HG03558 (cell line): ENCODE measurements around the gene DRD2.

ENCODE experiments used
- ATAC-seq: cut with Tn5 transposase; IDR thresholded peaks from one replicate; pipeline ENCODE4 v1.9.1; 2021; ENCODE audit warnings: moderate number of reproducible peaks; ENCODE audit not compliant: unreplicated experiment; ENCODE audit errors: extremely low read depth

The DRD2 gene

DNA sequence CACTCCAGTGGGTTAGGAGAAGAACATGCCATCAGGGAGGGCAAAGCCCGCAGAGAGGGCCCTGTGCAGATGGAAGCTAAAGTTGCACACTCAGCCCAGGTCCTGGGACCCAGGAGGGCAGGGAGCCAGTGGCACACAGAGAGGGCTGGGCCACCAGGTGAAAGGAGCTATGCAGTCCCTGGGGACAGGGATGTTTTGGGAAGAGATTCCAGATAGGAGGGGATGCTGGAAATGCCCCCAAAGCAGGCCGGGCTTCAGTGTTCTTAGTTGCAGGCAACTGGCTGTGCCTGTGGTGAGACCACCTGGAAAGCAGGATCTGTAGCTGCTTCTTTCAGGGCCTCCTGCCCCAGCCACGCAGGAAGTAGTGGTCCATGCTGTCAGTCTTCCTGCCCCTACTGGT lies 68.0 kb downstream of the DRD2 start:
- ATAC-seq, result no peak

DNA sequence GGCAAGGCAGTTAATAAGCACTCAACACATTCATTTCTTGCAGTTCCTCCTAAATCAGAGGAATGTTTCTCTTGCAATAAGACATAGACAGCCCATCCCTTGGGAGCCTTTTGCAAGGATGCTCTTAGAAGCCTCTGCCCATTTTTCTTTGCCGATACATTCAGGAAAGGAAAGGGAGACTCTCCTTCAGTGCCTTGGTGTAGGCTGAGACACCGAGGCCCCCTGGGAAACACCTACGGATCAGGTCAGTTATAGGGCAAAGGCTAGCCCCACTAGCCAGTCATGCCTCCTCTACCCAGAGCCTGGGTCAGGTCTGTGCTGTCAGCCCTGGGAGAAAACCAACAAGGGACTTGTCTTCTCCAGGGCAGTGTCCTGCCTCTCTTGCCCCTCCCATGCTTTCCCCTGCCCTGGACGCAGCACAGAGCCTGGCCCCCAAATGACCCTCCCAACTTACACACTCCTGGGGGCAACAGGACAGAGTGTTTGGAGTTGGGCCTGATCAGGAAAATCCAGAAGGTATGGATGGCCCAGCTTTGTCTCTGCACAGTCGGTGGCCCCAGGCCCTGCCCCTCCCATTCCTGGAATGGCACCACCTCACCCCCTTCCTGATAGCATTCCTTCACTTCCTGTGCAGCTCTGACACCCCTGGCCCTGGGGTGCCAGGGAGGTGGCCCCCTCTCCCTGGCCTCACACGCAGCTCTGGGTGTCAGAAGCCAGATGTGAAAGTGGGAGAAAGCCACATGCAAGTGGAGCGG lies 69.3 kb downstream of the DRD2 start:
- no peak for ATAC-seq

DNA sequence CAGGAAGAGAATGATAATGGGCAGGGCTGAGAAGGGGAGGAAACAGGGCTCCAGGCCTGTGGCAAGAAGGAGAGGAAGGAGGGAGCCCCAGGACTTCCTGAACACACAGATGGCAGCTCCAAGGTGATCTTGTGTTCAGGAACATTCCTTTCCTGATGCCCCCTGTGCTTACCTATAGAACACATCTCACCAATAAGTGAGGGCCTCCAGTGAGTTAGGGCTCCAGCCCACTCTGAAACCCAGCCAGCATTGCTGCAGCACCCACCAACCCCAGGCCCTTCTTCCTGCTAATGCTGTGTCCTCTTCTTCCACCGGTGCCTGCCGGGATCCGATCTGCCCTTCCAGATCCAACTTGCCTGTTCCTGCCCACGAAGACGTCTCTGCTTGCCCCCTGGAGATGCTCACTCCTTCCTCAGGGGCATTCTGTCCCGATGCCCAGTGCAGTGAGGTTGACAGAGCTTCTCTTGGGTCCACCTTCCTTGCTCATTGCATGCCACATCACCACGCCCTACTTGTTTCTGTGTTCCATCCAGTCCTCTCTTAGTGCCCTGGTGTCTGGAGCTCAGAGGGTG lies 70.3 kb downstream of the DRD2 start:
- ATAC-seq, result no peak

DNA sequence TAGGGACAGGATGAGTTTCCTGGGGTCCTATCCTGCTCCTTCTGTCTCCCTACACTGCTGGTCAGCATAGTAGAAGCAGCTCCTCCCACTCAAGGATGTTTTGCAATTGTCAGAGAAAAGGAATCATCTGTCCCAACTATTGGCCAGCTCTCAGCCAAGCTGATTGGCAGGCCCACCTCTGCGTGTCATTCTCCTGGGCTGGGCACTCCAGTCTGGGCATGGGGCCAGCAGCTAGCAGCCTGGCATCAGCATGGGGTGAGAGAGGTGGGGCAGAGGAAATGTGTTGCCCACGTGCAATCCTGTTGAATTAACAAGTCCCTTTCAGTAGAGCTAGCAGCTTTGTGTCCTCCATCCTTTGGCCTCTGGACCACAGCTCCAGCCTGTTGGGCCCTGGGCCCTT lies 73.5 kb downstream of the DRD2 start:
- no peak for ATAC-seq

DNA sequence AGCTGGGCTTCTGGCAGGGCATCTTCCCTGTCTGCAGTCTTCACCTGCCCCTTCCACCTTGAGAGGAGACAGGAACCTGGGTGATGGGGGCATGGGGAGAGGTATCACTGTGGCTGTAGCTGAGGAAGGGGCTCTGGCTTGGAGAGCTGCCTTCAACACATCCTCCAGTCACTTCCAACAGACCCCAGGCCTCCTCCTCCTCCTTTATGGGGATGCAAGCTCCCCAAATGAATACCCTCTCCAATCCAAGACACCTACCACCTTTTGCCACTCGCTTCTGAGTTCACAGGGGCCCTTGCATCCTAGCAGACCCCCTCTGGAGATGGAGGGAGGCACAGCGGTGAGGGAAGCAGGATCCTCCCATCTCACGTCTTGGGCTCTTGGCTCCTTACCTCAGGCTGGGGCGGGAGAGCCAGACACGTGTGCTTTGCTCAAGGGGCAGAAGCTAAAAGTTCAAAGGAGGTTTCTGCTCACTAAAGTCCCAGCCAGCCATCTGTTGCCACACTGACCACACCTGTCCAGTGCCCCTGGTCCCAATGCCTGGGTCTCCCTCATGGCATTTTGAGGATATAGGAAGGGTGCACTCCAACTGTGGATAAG lies 74.5 kb downstream of the DRD2 start:
- ATAC-seq, result no peak

DNA sequence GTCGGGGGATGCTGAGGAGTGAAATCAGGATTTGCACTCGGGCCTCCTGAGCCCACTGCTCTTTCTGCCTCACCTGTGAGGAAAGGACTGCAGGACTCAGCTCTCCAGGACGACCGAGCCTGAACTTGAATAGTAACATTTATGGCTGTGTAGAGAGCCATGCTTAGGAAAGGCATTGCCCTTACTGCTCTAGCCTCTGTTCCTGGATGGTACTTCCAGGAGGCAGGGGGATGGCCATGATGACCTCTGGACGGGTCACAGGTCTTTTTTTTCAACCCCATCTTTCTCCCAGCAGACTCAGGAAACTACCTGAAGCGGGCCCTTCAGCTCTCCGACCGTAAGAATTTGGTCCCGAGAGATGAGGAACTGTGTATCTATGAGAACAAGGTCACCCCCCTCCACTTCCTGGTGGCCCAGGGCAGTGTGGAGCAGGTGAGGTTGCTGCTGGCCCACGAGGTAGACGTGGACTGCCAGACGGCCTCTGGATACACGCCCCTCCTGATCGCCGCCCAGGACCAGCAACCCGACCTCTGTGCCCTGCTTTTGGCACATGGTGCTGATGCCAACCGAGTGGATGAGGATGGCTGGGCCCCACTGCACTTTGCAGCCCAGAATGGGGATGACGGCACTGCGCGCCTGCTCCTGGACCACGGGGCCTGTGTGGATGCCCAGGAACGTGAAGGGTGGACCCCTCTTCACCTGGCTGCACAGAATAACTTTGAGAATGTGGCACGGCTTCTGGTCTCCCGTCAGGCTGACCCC lies 76.3 kb downstream of the DRD2 start:
- ATAC-seq, result no peak

DNA sequence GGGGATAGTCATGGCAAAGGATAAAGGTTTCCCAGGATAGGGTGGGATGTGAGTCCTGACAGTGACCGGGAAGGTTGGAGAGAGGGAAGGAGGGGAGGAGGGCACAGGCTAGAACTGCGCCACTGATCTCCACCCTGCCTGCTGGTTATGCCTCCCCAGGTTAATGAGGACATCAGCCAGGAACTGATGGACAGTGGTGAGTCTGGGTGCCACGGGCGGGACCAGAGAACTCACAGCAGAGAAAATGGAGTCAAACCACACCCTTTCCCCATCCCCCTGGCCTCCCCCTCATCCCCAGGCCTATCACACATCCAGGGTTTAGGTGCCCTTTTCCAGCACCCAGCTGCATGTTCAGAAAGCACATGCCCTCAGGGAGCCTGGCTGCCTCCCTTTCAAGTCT lies 77.4 kb downstream of the DRD2 start:
- ATAC-seq, result no peak

DNA sequence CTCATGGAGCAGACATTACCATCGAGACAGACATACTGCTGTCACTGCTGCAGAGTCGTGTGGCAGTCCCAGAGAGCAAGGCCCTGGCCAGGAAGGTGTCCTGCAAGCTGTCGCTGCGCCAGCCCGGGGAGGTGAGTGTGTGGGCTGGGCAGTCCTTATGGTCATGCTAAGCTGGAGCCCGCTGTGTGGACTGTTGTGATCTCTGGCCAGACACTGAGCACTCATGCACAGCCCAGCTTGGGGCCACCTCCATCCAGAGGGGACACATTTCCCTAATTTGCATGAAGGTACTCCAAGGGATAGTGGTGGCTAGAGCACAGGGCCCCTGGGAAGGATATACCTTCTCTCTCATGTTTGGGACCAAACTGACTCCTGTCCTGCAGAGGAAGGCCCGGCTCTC lies 78.0 kb downstream of the DRD2 start:
- ATAC-seq, result no peak

DNA sequence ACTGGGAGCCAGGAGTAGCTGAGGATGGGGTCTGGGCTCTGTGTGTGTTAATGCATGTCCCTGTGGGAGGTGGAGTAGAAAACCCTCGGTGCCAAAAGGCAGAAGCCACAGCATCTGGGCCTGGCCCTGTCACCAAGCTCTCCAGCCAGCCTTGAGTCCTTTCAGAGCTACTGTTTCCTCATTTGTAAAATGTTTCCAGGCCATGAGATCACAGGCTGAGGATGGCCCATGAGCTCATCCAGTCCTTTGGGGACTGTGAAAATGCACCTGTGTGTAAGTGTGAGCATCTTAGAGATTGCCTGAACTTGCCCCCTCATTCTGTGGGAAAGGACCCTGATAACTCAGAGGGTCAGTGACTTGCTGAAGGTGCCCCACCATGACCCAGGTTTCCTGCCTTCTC lies 78.5 kb downstream of the DRD2 start:
- no peak for ATAC-seq

DNA sequence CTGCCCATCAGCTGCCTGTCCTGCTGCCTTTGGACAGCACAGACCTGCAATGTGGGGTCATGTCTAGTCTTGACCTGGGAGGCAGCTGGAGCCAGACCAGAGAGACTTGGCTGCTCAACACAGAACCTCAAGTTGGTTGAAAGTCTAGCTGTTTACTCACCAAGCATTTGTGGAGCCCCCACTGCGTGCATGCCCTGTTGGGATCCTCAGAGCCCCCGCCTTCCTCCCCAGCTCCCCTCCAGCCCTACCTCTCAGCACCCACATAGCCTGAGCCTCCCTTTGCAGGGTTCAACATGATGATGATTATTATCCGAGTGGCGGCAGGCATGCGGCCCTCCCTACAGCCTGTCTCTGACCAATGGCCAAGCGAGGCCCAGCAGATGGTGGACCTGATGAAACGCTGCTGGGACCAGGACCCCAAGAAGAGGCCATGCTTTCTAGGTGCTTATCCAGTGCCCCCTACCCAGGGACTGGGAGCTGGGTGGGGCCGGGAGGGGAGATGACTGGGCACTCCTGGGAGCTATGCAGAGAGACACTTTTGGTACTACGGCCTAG lies 79.3 kb downstream of the DRD2 start:
- no peak for ATAC-seq

DNA sequence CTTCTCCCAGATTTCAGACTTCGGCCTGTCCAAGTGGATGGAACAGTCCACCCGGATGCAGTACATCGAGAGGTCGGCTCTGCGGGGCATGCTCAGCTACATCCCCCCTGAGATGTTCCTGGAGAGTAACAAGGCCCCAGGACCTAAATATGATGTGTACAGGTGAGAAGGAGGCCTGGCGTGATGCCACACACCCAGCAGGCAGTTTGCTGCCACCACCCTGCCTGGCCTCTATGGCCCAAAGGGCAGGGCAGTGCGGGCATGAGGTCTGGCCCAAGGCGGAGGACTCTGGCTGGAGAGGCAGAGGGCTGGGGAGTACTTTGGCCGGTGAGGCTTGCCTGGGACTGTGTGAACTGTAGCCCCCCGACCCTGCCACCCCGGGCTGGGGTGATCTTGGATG lies 80.3 kb downstream of the DRD2 start:
- ATAC-seq, result no peak

DNA sequence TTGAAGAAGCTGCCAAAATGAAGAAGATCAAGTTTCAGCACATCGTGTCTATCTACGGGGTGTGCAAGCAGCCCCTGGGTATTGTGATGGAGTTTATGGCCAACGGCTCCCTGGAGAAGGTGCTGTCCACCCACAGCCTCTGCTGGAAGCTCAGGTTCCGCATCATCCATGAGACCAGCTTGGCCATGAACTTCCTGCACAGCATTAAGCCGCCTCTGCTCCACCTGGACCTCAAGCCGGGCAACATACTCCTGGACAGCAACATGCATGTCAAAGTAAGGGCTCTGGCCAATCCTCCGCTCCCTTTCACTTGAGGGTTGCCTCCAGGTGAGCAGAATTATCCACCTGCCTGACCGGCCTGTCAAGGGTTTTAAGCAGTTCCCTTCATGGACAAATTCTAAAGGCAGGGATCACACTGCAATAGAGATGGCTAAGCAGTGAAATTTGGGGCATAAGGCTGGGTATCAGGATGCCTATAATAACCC lies 81.7 kb downstream of the DRD2 start:
- no peak for ATAC-seq

DNA sequence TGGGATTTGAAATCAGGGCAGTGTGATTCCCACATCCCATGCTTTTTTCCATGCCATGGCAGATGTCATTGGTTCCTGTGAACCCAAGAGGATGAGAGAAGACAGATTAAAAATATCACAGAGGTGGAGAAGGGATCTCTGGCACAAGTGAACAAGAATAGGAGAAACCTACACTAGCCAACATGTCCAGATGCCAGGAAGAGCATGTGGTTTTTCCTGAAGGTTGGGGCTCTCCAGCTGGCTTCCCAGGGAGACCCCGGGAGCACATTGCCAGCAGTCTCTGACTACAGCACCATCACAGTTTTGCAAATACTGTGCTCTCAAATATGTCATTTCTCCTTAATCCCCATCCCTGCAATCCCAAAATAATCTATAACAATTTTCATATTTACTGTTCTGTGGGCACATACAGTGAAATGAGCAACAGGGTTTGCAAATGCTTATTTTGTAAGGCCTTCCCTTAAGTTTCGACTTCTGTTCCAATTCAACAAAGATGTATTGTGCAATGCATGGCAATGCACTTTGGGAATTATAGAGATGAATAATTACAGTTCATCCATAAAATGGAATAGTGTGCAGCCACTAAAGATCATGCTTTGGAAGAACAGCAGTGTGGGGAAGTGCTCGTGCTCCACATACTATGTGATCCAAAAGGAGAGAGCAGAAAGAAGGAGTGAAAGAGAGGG lies 82.8 kb downstream of the DRD2 start:
- no peak for ATAC-seq

DNA sequence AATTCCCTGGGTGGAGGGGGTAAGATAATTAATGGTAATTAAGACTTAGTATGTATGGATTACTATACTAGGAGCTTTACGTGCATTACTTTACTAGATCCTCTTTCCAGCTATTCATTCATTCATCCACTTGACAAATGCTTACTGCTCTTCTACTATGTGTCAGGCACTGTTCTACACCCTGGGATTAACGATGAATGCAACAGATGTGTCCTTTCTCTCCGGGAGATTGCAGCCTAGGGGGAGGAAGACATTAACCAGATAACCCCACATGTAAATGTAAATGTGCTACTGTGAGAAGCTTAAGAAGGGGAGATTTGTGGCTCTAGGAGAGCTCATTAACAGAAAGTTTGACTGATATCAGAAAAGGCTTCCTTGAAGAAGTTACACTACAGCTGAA lies 85.9 kb downstream of the DRD2 start:
- no peak for ATAC-seq

DNA sequence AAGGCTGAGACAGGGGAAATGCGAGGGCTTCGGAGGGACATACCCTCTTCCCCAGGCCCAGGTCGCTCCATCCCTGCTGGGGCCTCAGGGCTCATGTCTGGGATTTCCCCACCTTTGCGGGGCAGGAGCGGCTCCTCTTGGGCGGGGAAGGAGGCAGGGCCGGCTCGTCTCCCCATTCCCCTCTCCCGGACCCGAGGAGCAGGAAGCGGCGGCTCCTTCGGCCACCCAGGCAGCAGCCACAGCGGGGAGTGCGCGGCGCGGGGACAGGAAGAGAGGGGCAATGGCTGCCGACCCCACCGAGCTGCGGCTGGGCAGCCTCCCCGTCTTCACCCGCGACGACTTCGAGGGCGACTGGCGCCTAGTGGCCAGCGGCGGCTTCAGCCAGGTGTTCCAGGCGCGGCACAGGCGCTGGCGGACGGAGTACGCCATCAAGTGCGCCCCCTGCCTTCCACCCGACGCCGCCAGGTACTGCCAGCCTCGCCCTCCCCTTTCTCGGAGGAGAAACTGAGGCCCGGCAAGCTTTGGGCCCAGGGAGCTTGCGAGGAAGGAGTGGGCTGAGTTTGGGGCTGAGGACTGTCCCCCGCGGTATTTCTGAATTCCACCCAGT lies 87.5 kb downstream of the DRD2 start, which contains the start of gene ANKK1:
Gene ANKK1, plus strand, starts transcription at position 175 of the 607 bp plus-strand sequence. Its CDS starts 106 bp downstream, at position 281.
- no peak for ATAC-seq

DNA sequence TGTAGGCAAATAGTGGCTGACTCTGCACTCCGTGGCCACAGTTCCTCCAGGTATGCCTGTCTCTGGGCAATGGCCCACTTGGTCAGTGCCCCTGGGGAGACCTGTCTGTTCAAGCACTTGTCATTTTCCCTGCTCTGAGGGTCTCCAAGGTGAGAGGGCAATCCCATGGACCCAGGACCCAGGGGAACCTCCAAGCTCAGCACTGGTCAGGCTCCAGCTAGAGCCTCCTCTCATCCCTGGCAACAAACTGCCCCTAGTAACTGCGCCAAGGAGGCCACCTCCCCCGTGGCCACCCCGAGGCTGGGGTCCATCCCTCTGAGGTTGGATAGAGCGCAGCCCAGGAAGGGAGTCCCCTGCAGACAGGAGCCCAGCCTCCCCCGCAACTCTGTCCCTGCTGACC lies 88.3 kb downstream of the DRD2 start:
- no peak for ATAC-seq

DNA sequence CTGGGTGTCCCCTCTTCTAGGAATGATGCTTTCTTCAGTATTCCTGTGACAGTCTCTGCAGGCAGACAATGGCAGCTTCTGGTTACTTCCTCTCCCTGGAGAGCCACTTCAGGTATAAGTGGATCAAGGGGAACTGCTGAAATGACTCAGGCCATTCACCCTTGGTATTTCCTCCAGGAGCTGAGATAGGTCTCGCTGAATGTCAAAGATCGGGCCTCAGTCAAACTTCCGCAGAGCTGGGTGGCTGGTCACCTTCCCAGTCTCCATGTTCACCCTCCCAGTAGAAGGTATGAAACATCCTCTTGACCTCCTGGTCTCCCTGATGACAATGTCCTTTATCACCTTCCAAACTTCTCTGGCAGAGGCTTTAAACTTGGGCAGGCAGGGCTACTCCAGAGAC lies 89.4 kb downstream of the DRD2 start:
- ATAC-seq, result no peak

DNA sequence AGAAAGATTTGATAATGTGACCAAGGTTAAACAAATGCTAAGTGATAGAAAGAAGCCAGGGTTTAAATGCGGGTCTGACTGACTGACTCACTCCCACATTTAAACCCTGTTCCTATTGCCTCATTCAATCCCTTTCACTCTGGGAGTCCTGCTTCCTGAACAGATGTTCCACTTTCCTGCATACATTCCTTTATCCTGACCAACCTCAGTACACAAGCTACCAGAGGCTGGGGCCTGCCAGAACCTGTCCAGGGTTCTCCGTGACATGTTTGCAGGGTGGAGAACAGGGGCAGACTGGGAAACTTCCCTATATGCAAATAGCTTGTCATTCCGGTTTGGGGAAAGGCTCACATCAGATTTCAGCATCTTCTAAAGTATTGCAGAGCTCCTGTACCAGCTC lies 90.6 kb downstream of the DRD2 start:
- ATAC-seq, result no peak

DNA sequence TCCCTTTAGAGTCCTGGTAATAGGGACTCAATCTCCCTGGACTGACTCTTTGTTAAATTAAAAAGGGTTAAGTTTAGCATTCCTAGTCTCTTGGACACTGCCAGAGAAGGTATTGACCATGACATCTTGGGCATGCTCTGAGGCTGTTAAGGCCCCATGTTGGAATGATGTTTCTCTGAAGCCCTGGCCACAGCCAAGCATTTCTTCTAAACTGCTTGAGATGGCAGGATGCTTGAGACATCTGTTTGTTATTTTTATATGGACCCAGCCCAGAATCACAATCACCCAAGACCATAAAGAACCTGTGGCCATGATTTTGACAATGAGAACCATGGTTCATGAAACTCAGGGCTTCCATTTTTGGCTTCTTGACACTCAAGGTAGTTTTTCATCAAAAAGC lies 93.1 kb downstream of the DRD2 start:
- ATAC-seq, result no peak

DNA sequence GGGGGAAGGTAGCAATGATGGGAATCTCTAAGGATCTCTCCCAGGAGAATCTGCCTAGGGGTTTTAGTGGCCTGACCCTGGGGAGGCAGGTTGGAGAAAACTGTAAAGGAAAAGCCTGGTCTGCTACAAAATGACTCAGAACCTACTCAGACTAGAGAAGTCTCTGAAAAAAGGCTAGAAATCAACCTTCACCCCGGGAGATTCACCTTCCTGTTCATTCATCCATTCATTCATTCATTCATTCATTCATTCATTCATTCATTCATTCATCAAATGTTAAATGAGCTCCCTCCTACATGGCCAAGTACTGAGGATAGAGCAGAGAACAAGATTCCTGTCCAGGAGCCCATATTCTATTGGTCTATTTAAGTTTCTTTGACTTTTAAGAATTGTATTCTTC lies 96.5 kb downstream of the DRD2 start:
- no peak for ATAC-seq
